Neural cell (in vitro differentiated cells): ENCODE results near the gene KCNA2. TPM values are rescaled to one million over a fixed set of nuclear protein-coding genes. Genes with fewer than 3 reads are reported as not detected.
A peak's percentile ranks its signal among the peaks of the same experiment; 100 is the strongest.

Experiments
- H2AFZ ChIP-seq: fragments of 200-600, 300-800 bp; sonication (generic), shearing (Covaris generic); 2 replicates; pipeline ENCODE4 v1.6.0; 2014; ENCODE audit warnings: low read depth, mild to moderate bottlenecking, antibody characterized with exemption, low read length, moderate library complexity
- H3F3A ChIP-seq: fragments of 200-600 bp; shearing (Covaris generic); 2 replicates; pipeline ENCODE4 v1.6.1; 2016; ENCODE audit warnings: mild to moderate bottlenecking, moderate library complexity, mixed read lengths, antibody characterized with exemption, low read length; ENCODE audit not compliant: insufficient read depth, poor library complexity, severe bottlenecking
- H3K27ac ChIP-seq: fragments of 200-600, 300-800 bp; sonication (generic), shearing (Covaris generic); 2 replicates; pipeline ENCODE4 v1.5.1; 2014; ENCODE audit warnings: mild to moderate bottlenecking, low read length, moderate library complexity
- H3K27me3 ChIP-seq: fragments of 300-800, 200-600 bp; sonication (generic), shearing (Covaris generic); 2 replicates; pipeline ENCODE4 v1.6.0; 2014; ENCODE audit warnings: mild to moderate bottlenecking, low read depth, low read length, moderate library complexity; ENCODE audit not compliant: insufficient read depth
- H3K36me3 ChIP-seq: fragments of 300-800, 200-600 bp; sonication (generic), shearing (Covaris generic); 2 replicates; pipeline ENCODE4 v1.5.1; 2014; ENCODE audit warnings: mild to moderate bottlenecking, antibody characterized with exemption, low read length, moderate library complexity; ENCODE audit not compliant: insufficient read depth
- H3K4me2 ChIP-seq: fragments of 300-800, 200-600 bp; sonication (generic), shearing (Covaris generic); 2 replicates; pipeline ENCODE4 v1.6.0; 2014; ENCODE audit warnings: mild to moderate bottlenecking, low read length
- H3K4me3 ChIP-seq: fragments of 300-800, 200-600 bp; sonication (generic), shearing (Covaris generic); 2 replicates; pipeline ENCODE4 v1.5.1; 2014; ENCODE audit warnings: mild to moderate bottlenecking, low read length, moderate library complexity
- H3K79me2 ChIP-seq: fragments of 200-600 bp; shearing (Covaris generic); replicated peaks from 2 replicates; pipeline ENCODE4 v1.6.0; 2014; ENCODE audit warnings: mild to moderate bottlenecking, low read length, moderate library complexity; ENCODE audit not compliant: insufficient read depth
- H3K9ac ChIP-seq: fragments of 300-800, 200-600 bp; sonication (generic), shearing (Covaris generic); 2 replicates; pipeline ENCODE4 v1.6.1; 2016; ENCODE audit warnings: mild to moderate bottlenecking, low read length, mixed read lengths
- H3K9me2 ChIP-seq: fragments of 200-600 bp; shearing (Covaris generic); 2 replicates; pipeline ENCODE4 v1.6.1; 2016; ENCODE audit warnings: mild to moderate bottlenecking, low read length, mixed read lengths; ENCODE audit not compliant: insufficient read depth
- H3K9me3 ChIP-seq: fragments of 200-600, 300-800 bp; sonication (generic), shearing (Covaris generic); 2 replicates; pipeline ENCODE4 v1.6.1; 2016; ENCODE audit warnings: mild to moderate bottlenecking, mixed run types, low read length, moderate library complexity, mixed read lengths
- H4K20me1 ChIP-seq: fragments of 200-600 bp; shearing (Covaris generic); 2 replicates; pipeline ENCODE4 v1.6.1; 2016; ENCODE audit warnings: mild to moderate bottlenecking, mixed run types; ENCODE audit not compliant: insufficient read depth
- CTCF ChIP-seq: fragments of 450-650 bp; IDR thresholded peaks from 2 replicates; pipeline ENCODE4 v1.5.1; 2014; ENCODE audit warnings: antibody characterized with exemption, mild to moderate bottlenecking, moderate library complexity; ENCODE audit not compliant: poor library complexity, severe bottlenecking
- EP300 ChIP-seq: fragments of 450-650 bp; conservative IDR thresholded peaks from 2 replicates; pipeline ENCODE4 v1.6.1; 2014; ENCODE audit warnings: antibody characterized with exemption, mild to moderate bottlenecking, moderate library complexity; ENCODE audit not compliant: poor library complexity, severe bottlenecking
- EZH2 ChIP-seq: fragments of 200-600, 300-800 bp; shearing (Covaris generic), sonication (generic); IDR thresholded peaks from 2 replicates; pipeline ENCODE4 v1.6.1; 2014; ENCODE audit warnings: antibody characterized with exemption, low read length, borderline replicate concordance, mild to moderate bottlenecking; ENCODE audit not compliant: insufficient read depth, poor library complexity, severe bottlenecking
- MXI1 ChIP-seq: fragments of 450-650 bp; conservative IDR thresholded peaks from 2 replicates; pipeline ENCODE4 v1.6.1; 2014; ENCODE audit warnings: antibody characterized with exemption, mild to moderate bottlenecking; ENCODE audit not compliant: poor library complexity, severe bottlenecking
- POLR2AphosphoS5 ChIP-seq: IDR thresholded peaks from 2 replicates; pipeline ENCODE4 v1.6.1; 2012
- RAD21 ChIP-seq: fragments of 450-650 bp; conservative IDR thresholded peaks from 2 replicates; pipeline ENCODE4 v1.6.1; 2014; ENCODE audit warnings: antibody characterized with exemption, mild to moderate bottlenecking, moderate library complexity
- SMC3 ChIP-seq: fragments of 450-650 bp; conservative IDR thresholded peaks from 2 replicates; pipeline ENCODE4 v1.6.1; 2014; ENCODE audit warnings: antibody characterized with exemption, mild to moderate bottlenecking, moderate library complexity; ENCODE audit not compliant: poor library complexity
- TAF1 ChIP-seq: IDR thresholded peaks from 2 replicates; pipeline ENCODE4 v1.6.1; 2012; ENCODE audit warnings: low read depth
- polyA plus RNA-seq: library from polyadenylated mRNA; depleted of rRNA; stranded (reverse); fragments of >200 nt; gene quantifications from 2 replicates; pipeline ENCODE4 v1.2.3, GENCODE V29; 2014
- TF ChIP-seq, protein P1 (sequence below): IDR thresholded peaks from 2 replicates; pipeline ENCODE4 v1.6.1; 2012; ENCODE audit warnings: borderline replicate concordance

Gene KCNA2
- polyA plus RNA-seq, 1 donor from 2014 or later = 3.4 TPM

DNA sequence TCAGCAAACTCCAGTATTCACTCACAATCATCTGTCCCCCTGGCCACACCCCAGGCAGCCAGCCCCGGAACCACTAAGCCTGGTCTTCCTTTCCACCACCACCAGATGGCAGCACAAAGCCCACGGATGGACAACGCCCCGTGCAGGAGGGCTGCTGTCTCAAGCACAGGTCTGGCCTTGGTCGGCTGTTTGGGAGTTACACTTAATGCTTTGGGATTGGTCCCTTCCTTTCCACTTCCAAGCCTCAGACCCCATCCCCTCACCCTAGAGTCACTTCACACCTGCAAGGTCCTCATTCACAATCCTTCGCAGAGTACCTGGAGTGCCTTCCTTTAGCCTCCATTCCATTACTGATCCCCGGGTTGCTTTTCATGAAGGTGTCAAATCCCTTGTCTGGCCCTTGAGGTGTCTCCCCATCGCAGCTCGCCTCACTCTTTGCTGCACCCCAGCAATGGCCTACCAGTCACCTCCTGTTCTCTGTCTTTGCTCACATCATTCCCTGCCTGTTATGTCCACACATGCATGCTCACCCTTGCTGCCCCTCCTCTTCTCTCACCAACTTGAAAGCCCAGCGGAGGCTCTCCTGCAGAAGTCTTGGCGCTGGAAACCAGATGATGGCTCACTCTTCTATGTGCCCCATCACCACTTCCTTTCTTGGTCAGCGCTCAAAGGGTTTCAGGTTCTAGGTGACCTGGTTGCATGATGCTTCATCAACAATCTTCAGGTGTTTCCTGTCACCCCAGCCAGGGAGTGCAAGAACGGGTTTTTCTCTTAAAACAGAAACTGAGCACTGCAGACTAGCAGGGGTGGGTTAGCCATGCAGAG, 24.9 kb upstream of the KCNA2 start:
- no peak overlapping the region for H3K4me2 ChIP-seq
- H2AFZ ChIP-seq = no peak overlapping the region
- TF ChIP-seq CTCF (peak; percentile 92), POLR2AphosphoS5 (no peak), EP300 (no peak), TAF1 (no peak), EZH2 (no peak), RAD21 (peak; percentile 94), MXI1 (no peak), SMC3 (peak; percentile 99)
- TF ChIP-seq, protein P1, sequence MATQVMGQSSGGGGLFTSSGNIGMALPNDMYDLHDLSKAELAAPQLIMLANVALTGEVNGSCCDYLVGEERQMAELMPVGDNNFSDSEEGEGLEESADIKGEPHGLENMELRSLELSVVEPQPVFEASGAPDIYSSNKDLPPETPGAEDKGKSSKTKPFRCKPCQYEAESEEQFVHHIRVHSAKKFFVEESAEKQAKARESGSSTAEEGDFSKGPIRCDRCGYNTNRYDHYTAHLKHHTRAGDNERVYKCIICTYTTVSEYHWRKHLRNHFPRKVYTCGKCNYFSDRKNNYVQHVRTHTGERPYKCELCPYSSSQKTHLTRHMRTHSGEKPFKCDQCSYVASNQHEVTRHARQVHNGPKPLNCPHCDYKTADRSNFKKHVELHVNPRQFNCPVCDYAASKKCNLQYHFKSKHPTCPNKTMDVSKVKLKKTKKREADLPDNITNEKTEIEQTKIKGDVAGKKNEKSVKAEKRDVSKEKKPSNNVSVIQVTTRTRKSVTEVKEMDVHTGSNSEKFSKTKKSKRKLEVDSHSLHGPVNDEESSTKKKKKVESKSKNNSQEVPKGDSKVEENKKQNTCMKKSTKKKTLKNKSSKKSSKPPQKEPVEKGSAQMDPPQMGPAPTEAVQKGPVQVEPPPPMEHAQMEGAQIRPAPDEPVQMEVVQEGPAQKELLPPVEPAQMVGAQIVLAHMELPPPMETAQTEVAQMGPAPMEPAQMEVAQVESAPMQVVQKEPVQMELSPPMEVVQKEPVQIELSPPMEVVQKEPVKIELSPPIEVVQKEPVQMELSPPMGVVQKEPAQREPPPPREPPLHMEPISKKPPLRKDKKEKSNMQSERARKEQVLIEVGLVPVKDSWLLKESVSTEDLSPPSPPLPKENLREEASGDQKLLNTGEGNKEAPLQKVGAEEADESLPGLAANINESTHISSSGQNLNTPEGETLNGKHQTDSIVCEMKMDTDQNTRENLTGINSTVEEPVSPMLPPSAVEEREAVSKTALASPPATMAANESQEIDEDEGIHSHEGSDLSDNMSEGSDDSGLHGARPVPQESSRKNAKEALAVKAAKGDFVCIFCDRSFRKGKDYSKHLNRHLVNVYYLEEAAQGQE = no peak
- no peak overlapping the region for H3K9ac ChIP-seq
- H3F3A ChIP-seq = no peaks in the 10 kb centered on the region
- H3K79me2 ChIP-seq = no peaks in the 10 kb centered on the region
- no peaks in the 10 kb centered on the region for H3K36me3 ChIP-seq
- H3K9me2 ChIP-seq = no peaks in the 10 kb centered on the region
- H3K9me3 ChIP-seq = no peaks in the 10 kb centered on the region
- H3K4me3 ChIP-seq = no peak overlapping the region
- H3K27me3 ChIP-seq = no peaks in the 10 kb centered on the region
- no peak overlapping the region for H3K27ac ChIP-seq
- H4K20me1 ChIP-seq = no peaks in the 10 kb centered on the region

- H3K9me2 ChIP-seq = no peaks in the 10 kb centered on the region
- H2AFZ ChIP-seq = no peak overlapping the region
- H3K27ac ChIP-seq = no peak overlapping the region
- H3K79me2 ChIP-seq = no peaks in the 10 kb centered on the region
- H3K9ac ChIP-seq = no peak overlapping the region
- no peak overlapping the region for H3K4me3 ChIP-seq
- H4K20me1 ChIP-seq = no peaks in the 10 kb centered on the region
- TF ChIP-seq EZH2 (no peak), EP300 (no peak), MXI1 (no peak), POLR2AphosphoS5 (no peak), RAD21 (no peak)
- TF ChIP-seq, protein P1 = no peak
- H3K9me3 ChIP-seq = no peaks in the 10 kb centered on the region
- H3K27me3 ChIP-seq = no peaks in the 10 kb centered on the region
- H3K36me3 ChIP-seq = no peaks in the 10 kb centered on the region
- no peaks in the 10 kb centered on the region for H3F3A ChIP-seq
- H3K4me2 ChIP-seq = no peak overlapping the region
Measured at GRCh38 chr1:110628323-110629105, 22.4 kb upstream of the KCNA2 start.
